H1 (cell line): Measurements from ENCODE around the gene DENND1A. TPM values are rescaled to one million over a fixed set of nuclear protein-coding genes. Genes with fewer than 3 reads are reported as not detected.

Experiments used
- polyA plus RNA-seq, 7 experiments: library from polyadenylated mRNA; depleted of rRNA in 3 of 7; stranded (reverse) in 5 of 7; unstranded in 2 of 7; fragments of >200 nt in 5 of 7; fragments of 200-250 nt in 2 of 7; gene quantifications; 1 replicate in 5 of 7; 2 replicates in 1 of 7; 4 replicates in 1 of 7; pipeline versions ENCODE4 v1.2.1 to v1.2.3, GENCODE V29; 2011 to 2013; ENCODE audit warnings: missing spikeins in 2 of 7, mixed read lengths in 2 of 7
- total RNA-seq: library from RNA; stranded (reverse); fragmentation: NEBNext Ultra II Directional; extraction: Animal tissue kit (Norgen Biotek cat#: 25700); gene quantifications from 2 replicates; pipeline ENCODE4 v1.2.1, GENCODE V29; 2021
- TF ChIP-seq, protein P1 (sequence below): fragments of 300-600 bp; sonication (generic); IDR thresholded peaks from 2 replicates; pipeline ENCODE4 v1.7.1; 2012; ENCODE audit warnings: low read length, moderate library complexity, mild to moderate bottlenecking, inconsistent platforms; ENCODE audit not compliant: insufficient replicate concordance

The DENND1A gene
- total and polyA plus RNA-seq, 2 of the 8 experiments (the other 6 are each of a cell fraction or from before 2014, with no cell fraction given) = 24.1 to 26.4 TPM

DNA sequence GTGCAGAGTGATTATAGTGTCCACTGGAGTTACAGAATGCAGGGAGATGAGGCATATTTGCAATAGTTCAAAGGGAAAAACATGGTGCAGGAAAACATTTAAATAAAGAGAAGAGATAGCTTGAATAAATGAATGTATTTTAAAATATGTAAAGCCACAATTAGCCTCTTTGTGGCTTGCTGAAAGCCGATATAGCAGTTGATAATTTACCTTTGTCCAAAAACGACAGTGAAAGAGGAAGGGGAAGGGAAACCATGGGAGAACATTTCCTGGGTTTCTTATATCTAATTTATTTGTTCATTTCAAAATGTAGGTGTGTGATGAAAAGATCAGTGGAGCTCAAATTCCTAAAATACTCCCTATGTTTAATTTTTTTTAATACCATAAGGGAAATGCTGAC is 156.1 kb downstream of the DENND1A start (continued):
- TF ChIP-seq, protein P1, sequence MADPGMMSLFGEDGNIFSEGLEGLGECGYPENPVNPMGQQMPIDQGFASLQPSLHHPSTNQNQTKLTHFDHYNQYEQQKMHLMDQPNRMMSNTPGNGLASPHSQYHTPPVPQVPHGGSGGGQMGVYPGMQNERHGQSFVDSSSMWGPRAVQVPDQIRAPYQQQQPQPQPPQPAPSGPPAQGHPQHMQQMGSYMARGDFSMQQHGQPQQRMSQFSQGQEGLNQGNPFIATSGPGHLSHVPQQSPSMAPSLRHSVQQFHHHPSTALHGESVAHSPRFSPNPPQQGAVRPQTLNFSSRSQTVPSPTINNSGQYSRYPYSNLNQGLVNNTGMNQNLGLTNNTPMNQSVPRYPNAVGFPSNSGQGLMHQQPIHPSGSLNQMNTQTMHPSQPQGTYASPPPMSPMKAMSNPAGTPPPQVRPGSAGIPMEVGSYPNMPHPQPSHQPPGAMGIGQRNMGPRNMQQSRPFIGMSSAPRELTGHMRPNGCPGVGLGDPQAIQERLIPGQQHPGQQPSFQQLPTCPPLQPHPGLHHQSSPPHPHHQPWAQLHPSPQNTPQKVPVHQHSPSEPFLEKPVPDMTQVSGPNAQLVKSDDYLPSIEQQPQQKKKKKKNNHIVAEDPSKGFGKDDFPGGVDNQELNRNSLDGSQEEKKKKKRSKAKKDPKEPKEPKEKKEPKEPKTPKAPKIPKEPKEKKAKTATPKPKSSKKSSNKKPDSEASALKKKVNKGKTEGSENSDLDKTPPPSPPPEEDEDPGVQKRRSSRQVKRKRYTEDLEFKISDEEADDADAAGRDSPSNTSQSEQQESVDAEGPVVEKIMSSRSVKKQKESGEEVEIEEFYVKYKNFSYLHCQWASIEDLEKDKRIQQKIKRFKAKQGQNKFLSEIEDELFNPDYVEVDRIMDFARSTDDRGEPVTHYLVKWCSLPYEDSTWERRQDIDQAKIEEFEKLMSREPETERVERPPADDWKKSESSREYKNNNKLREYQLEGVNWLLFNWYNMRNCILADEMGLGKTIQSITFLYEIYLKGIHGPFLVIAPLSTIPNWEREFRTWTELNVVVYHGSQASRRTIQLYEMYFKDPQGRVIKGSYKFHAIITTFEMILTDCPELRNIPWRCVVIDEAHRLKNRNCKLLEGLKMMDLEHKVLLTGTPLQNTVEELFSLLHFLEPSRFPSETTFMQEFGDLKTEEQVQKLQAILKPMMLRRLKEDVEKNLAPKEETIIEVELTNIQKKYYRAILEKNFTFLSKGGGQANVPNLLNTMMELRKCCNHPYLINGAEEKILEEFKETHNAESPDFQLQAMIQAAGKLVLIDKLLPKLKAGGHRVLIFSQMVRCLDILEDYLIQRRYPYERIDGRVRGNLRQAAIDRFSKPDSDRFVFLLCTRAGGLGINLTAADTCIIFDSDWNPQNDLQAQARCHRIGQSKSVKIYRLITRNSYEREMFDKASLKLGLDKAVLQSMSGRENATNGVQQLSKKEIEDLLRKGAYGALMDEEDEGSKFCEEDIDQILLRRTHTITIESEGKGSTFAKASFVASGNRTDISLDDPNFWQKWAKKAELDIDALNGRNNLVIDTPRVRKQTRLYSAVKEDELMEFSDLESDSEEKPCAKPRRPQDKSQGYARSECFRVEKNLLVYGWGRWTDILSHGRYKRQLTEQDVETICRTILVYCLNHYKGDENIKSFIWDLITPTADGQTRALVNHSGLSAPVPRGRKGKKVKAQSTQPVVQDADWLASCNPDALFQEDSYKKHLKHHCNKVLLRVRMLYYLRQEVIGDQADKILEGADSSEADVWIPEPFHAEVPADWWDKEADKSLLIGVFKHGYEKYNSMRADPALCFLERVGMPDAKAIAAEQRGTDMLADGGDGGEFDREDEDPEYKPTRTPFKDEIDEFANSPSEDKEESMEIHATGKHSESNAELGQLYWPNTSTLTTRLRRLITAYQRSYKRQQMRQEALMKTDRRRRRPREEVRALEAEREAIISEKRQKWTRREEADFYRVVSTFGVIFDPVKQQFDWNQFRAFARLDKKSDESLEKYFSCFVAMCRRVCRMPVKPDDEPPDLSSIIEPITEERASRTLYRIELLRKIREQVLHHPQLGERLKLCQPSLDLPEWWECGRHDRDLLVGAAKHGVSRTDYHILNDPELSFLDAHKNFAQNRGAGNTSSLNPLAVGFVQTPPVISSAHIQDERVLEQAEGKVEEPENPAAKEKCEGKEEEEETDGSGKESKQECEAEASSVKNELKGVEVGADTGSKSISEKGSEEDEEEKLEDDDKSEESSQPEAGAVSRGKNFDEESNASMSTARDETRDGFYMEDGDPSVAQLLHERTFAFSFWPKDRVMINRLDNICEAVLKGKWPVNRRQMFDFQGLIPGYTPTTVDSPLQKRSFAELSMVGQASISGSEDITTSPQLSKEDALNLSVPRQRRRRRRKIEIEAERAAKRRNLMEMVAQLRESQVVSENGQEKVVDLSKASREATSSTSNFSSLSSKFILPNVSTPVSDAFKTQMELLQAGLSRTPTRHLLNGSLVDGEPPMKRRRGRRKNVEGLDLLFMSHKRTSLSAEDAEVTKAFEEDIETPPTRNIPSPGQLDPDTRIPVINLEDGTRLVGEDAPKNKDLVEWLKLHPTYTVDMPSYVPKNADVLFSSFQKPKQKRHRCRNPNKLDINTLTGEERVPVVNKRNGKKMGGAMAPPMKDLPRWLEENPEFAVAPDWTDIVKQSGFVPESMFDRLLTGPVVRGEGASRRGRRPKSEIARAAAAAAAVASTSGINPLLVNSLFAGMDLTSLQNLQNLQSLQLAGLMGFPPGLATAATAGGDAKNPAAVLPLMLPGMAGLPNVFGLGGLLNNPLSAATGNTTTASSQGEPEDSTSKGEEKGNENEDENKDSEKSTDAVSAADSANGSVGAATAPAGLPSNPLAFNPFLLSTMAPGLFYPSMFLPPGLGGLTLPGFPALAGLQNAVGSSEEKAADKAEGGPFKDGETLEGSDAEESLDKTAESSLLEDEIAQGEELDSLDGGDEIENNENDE = no peak
